Calu3 (cell line): ENCODE data around the gene HOPX. TPM values are rescaled to one million over a fixed set of nuclear protein-coding genes. Genes with fewer than 3 reads are reported as not detected.

ENCODE experiments used
- BruUV-seq: library from RNA; stranded (reverse); fragments of 400-500 nt; replicated peaks from 2 replicates; lab custom pipeline; 2021; lab: Mats Ljungman, UMichigan
- CTCF ChIA-PET: fragments of 300-600 bp; sonication (Branson Sonifier 250); formaldehyde crosslinking; loops from one replicate; lab custom pipeline; 2022; ENCODE audit warnings: antibody characterized with exemption; lab: Charles Lee
- DNase-seq: peaks from one replicate; pipeline ENCODE4 v3.0.0; 2022
- H3K27ac Mint-ChIP-seq: one replicate; pipeline ENCODE4 v1.8.0; 2022; ENCODE audit warnings: mixed read lengths; ENCODE audit not compliant: unreplicated experiment
- H3K27me3 Mint-ChIP-seq: one replicate; pipeline ENCODE4 v1.8.0; 2022; ENCODE audit warnings: mixed read lengths; ENCODE audit not compliant: unreplicated experiment
- H3K36me3 Mint-ChIP-seq: one replicate; pipeline ENCODE4 v1.8.0; 2022; ENCODE audit warnings: mild to moderate bottlenecking, moderate library complexity, mixed read lengths; ENCODE audit not compliant: insufficient read depth, unreplicated experiment
- H3K4me1 Mint-ChIP-seq: one replicate; pipeline ENCODE4 v1.8.0; 2022; ENCODE audit warnings: mild to moderate bottlenecking, low read depth, mixed read lengths; ENCODE audit not compliant: unreplicated experiment
- H3K4me3 Mint-ChIP-seq: one replicate; pipeline ENCODE4 v1.8.0; 2022; ENCODE audit warnings: mild to moderate bottlenecking, low read depth, moderate library complexity, mixed read lengths; ENCODE audit not compliant: unreplicated experiment
- H3K9me3 Mint-ChIP-seq: one replicate; pipeline ENCODE4 v1.8.0; 2022; ENCODE audit warnings: low read depth, mixed read lengths; ENCODE audit not compliant: unreplicated experiment
- CTCF ChIP-seq: fragments of 200-600 bp; IDR thresholded peaks from one replicate; pipeline ENCODE4 v1.8.0; 2022; ENCODE audit warnings: antibody characterized with exemption; ENCODE audit not compliant: unreplicated experiment
- intact Hi-C: fragments of 100-400 bp; cut with micrococcal nuclease; formaldehyde crosslinking; loops from one replicate; pipeline ENCODE4 v1.10.0; 2022; ENCODE audit not compliant: unreplicated experiment
- total RNA-seq: library from RNA; stranded (reverse); gene quantifications from 2 replicates; pipeline ENCODE4 v1.2.3, GENCODE V29; 2022

Gene HOPX
- total RNA-seq, 1 experiment from 2014 or later, result not detected

- Mint-ChIP-seq H3K27me3 (no peaks in the 10 kb centered on the region), H3K36me3 (no peaks in the 10 kb centered on the region), H3K4me3 (no peak overlapping the region), H3K27ac (no peak overlapping the region), H3K4me1 (peaks cover 11% of the 10 kb centered on the region), H3K9me3 (no peaks in the 10 kb centered on the region)
- CTCF ChIA-PET, result no interaction called here
- DNase-seq, result no peak
- intact Hi-C loops, result no loop called here
- no peak for TF ChIP-seq CTCF
- no TSS peak for BruUV-seq
These were observed 11.5 kb upstream of the HOPX start for GRCh38 chr4:56692576-56692975.

GRCh38 chr4:56691425-56691824 lies 10.3 kb upstream of the HOPX start:
- H3K27ac Mint-ChIP-seq, result no peak overlapping the region
- no peak for DNase-seq
- intact Hi-C loops, result no loop called here
- H3K4me1 Mint-ChIP-seq, result peaks cover 11% of the 10 kb centered on the region
- BruUV-seq, result no TSS peak
- TF ChIP-seq CTCF, result no peak
- CTCF ChIA-PET, result no interaction called here
- H3K4me3 Mint-ChIP-seq, result no peak overlapping the region
- H3K9me3 Mint-ChIP-seq, result no peaks in the 10 kb centered on the region
- no peaks in the 10 kb centered on the region for H3K36me3 Mint-ChIP-seq
- H3K27me3 Mint-ChIP-seq, result no peaks in the 10 kb centered on the region

GRCh38 chr4:56690393-56690792 lies 9.3 kb upstream of the HOPX start:
- no TSS peak for BruUV-seq
- Mint-ChIP-seq H3K36me3 (no peaks in the 10 kb centered on the region), H3K9me3 (no peaks in the 10 kb centered on the region), H3K27me3 (no peaks in the 10 kb centered on the region), H3K4me3 (no peak overlapping the region), H3K27ac (no peak overlapping the region), H3K4me1 (peaks cover under 1% of the 10 kb centered on the region)
- CTCF ChIA-PET, result no interaction called here
- no peak for DNase-seq
- intact Hi-C loops, result no loop called here
- TF ChIP-seq CTCF, result no peak

GRCh38 chr4:56689201-56689969 lies 8.3 kb upstream of the HOPX start:
- intact Hi-C loops, result no loop called here
- H3K27ac Mint-ChIP-seq, result no peak overlapping the region

More at GRCh38 chr4:56689201-56689969, 8.3 kb upstream of the HOPX start:
- no peaks in the 10 kb centered on the region for H3K36me3 Mint-ChIP-seq
- no TSS peak for BruUV-seq
- H3K4me1 Mint-ChIP-seq, result no peaks in the 10 kb centered on the region
- TF ChIP-seq CTCF, result no peak
- no peaks in the 10 kb centered on the region for H3K9me3 Mint-ChIP-seq
- CTCF ChIA-PET, result no interaction called here
- H3K27me3 Mint-ChIP-seq, result no peaks in the 10 kb centered on the region
- H3K4me3 Mint-ChIP-seq, result no peak overlapping the region
- no peak for DNase-seq
